HTERT RPE-1 (cell line): ENCODE results near the gene PDLIM1.
"Not testable (repeated sequence)": the region's sequence is repeated elsewhere in the genome, so short reads cannot be mapped to it uniquely, and the experiment has no call there.

ENCODE experiments used
- in situ Hi-C: fragments of 300-500 bp; cut with MboI; formaldehyde crosslinking; loops from 4 replicates; pipeline ENCODE4 v1.14.3; 2020; ENCODE audit warnings: low sequenced_read_pairs

The PDLIM1 gene

DNA sequence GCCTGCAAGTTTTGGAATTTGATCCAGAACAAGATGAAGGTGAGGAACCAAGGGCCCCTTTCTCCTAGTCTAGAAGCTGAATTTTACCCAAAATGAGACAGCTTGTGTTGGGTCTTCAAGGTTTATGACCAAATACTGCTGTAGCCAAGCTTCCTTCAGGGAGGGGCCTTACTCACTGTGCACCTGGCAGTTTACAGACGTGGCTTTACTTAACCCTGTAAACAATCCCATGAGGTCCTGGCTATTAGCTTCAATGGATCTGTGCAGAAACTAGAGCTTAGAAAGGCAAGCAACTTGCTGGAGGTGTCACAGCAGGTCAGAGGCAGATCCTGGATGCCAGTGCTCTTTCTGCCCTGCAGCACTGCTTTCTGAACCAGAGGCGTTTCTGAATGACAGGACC, 46.7 kb downstream of the PDLIM1 start:
- in situ Hi-C loops = no loop called here

DNA sequence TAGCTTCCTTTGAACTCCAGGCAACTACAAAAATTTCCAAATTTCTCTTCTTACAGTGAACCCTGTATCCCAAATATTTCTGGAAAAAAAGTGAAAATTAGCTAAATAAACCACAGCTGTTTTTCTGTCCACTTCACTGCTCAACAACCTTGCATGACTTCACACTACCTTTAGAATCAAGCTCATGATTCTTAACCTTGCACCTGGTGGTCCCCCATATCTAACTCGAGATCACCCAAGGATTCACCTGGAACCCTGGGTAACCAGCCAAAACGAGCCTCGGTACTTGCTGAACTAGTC, 47.5 kb downstream of the PDLIM1 start:
- in situ Hi-C loops = no loop called here

DNA sequence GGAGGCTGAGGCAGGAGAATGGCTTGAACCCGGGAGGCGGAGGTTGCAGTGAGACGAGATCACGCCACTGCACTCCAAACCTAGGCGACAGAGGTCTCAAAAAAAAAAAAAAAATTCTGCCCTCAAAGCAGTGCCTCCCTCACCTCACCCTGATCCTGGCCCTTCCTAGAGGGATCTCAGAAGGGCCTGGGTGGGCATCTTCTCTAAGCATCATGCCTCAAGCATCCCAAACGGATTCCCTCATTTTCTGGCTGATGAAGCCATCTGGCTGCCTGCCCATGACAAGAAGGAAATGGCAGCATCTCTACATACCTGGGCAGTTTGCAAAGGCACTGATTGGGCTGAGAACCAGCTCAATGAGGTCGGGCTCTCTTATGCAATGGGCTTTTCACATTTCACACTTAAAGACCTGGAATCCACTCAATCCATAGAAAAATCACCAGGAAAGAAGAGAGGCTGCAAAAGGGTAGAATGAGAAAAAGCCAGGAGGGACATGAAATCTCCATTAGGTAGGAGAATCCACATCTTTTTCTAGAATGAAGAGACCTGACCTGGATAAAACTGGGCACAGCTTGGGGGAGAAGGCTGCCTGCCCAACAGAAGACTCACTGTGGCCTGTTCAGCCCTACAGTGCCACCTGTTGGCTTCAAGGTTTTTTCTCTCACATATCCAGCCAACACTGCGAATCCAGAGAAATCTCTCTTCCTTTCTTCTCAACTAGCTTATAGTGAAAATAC, 48.1 kb downstream of the PDLIM1 start:
- in situ Hi-C loops = no loop called here

DNA sequence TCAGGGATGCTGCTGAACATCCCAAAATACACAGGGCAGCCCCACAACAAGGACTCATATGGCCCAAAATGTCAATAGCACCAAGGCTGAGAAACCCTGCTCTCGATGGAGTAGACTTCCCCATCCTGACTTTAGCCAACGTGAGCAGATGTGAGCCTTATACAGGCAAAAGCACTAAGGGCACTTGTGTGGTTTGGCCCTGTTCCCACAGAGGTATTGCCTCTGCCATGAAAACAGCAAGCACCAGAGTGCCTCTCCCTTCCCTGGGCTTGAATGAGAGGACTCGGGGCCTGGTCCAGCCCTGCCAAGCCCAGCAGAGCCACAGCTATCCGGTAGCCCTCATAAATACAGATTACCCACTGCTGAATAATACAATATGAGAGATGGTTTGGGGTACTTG, 49.3 kb downstream of the PDLIM1 start:
- in situ Hi-C loops = no loop called here

DNA sequence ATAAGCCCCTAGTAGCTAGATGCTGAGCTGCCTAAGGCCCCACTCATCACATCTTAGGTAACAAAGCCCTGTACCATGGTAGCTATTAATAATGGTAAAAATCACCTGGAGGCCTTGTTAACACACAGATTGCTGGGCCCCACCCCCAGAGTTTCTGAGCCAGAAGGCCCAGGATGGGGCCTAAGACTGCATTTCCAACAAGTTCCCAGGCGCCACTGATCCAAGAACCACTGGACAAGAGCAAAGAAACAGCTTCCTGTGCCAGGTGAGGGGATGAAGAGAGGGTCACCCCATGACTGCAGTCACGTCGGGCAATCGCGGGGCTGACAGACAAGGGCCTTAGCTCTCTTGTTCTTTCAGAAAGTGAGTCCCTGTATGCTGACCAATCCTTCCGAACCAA, 50.0 kb downstream of the PDLIM1 start:
- in situ Hi-C loops = no loop called here

DNA sequence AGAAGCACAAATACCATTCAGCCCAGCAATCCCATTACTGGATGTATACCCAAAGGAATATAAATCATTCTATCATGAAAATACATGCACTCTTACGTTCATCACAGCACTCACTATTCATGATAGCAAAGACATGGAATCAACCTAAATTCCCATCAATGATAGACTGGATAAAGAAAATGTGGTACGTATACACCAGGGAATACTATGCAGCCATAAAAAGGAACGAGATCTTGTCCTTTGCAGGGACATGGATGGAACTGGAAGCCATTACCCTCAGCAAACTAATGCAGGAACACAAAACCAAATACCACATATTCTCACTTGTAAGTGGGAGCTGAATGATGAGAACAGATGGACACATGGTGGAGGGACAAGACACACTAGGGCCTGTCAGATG, 50.7 kb downstream of the PDLIM1 start:
- in situ Hi-C loops = not testable (repeated sequence)

DNA sequence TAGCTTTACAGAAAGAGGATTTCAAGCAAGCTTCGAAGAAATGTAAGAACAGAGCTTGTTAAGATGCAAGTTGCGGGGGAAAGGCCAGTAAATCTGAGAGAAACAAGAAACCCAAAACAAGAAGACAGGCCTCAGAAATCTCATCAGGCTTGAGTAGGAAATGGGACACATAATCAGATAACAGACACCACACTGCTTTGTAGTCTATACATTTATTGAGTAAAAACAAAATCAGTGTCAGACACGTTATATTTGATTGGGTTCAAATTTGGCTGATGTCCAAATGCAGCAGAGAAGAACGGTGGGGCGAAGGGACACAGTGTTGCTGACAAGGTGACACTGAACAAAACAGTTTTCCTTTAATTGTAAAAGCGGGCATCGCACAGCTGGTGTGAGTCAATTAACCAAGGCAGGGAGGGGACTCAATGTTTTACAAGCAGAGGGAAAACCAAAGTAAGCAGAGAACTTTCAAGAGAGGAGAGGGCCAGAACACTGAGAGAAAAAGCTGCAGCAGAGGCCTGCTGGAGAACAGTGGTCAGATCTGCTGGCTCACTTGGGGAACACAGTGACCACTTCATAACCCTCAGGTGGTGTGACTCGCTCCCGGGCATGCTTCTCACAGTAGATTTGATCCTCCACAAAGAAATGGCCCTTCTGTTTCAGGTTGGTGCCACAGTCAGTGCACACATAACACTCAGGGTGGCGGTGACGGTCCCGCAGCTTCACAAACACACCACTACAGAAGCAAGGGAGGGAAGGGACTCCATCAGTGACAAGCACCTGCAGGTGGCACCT, 53.2 kb downstream of the PDLIM1 start:
- in situ Hi-C loops = no loop called here

DNA sequence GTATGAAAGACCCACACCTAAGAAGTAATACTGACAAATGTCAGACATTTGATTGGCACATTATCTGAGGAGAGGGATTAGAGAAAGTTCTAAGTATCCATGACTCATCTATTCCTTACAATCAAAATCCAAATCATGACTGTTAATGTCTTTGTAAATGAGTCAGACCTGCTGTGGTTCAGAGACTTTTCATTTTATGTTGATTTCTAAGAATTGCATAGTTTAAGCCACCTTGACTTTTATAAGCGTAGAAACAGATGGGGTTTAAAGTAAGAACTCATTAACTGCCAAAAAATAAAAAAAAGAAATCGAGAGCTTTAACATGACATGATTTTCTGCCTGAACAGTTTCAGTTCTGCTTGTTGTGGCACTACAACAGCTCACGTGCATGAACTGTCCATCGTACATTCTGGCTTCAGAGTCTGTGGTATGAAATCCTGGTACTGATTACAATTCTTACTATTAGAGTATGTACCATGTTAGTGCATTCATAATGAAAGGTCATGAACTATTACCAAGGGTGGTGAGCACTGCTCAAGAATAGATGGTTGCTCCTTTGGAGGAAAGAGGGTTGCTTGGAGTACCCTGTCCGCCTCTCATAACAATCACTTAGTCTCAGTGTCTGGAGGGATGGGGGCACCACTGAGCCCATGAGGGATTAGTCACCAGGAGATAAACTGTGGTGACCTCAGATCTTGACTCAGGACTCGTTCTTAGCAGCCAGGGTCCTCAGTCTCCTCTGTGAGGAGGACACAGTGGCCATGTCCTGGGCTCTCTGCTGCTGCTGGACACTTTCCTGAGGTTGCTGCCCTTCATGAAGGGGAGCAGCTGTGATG, 54.5 kb downstream of the PDLIM1 start:
- in situ Hi-C loops = no loop called here

DNA sequence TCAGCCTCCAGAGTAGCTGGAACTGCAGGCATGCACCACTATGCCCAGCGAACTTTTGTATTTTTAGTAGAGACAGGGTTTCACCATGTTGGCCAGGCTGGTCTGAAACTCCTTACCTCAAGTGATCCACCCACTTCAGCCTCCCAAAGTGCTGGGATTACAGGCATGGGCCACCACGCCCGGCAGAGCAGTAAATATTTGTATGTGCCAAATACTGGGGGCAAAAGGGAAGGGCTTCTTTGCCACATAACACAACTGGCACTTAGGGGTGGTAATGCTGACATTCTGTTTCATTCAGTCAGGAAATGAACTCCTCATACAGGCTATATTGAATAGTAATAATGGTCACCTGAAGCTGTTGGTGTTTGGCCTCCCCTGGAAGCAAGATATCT, 55.1 kb downstream of the PDLIM1 start:
- in situ Hi-C loops = no loop called here

DNA sequence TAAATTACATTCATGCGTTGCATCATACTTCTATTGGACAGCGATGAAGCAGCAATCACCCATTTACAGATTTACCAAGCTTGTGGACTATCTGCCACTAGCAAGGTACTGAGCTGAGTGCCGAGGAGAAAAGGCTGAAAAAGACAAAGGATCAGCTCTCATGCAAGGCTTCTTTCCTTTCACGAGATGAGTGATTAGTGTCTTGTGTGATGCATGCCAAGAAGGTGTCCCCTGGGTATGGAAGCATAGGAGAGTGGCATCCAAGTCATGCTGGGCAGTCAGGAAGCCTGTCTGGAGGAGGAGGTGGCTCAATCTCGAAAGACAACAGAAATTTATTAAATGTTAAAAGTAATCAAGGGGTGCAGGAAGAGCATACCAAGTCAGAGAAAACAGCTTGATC, 55.9 kb downstream of the PDLIM1 start:
- in situ Hi-C loops = no loop called here

DNA sequence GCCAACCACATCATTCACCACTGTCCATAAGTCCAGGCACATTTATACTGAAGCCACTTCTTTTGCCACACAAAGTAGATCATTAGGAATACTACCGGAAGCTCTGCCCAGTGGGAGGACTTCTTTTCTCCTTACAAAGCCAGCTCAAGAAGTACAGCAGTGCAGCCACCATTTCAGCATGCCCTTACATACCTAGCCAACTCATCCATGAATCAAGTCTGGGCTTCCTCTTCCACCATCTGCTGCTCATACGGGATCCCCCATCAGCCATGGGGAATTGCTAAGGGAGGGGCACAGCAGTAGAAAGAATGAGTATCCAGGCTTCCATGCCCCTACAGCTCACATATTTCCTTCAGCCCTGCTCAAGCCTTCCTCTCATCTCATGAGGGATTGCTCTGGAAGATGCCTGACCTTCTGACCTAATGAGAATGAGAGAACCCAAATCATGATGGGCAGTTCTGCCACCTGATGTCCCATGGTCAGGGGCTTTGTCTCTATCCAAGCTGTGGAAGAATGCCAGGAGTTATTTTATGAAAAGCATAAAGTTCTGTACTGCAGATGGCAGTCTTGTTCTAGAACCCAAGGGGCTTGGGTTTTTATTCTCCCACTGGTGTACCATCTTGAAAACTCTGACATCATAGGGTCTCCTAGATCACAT, 57.3 kb downstream of the PDLIM1 start:
- in situ Hi-C loops = no loop called here

DNA sequence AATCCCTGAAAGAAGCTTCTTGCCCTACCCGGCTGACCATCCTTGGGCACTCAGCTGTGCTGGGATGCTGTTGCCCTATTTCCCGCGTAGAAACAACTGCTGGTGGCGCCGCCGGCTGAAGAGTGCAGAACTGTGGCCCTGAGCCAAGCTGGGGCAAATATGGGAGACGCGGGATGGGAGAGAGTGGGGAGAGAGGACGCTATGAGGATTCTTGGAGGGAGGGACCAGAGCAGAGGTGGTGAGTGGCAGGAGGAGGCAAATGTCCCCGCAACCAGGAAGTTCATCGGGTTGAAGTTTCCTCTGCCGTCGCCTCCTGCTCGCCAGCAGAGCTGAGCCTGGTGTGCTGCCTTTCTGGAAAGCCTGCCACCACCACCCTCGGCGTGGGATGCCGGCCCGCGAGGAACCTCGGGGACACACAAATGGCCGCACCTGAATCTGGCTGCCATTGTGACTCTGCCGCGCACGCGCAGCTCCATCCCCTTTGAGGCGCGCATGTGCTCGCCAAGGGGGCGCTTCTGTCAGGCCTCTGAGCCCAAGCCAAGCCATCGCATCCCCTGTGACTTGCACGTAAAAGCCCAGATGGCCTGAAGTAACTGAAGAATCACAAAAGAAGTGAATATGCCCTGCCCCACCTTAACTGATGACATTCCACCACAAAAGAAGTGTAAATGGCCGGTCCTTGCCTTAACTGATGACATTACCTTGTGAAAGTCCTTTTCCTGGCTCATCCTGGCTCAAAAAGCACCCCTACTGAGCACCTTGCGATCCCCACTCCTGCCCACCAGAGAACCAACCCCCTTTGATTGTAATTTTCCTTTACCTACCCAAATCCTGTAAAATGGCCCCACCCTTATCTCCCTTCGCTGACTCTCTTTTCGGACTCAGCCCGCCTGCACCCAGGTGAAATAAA, 59.9 kb downstream of the PDLIM1 start:
- in situ Hi-C loops = not testable (repeated sequence)

DNA sequence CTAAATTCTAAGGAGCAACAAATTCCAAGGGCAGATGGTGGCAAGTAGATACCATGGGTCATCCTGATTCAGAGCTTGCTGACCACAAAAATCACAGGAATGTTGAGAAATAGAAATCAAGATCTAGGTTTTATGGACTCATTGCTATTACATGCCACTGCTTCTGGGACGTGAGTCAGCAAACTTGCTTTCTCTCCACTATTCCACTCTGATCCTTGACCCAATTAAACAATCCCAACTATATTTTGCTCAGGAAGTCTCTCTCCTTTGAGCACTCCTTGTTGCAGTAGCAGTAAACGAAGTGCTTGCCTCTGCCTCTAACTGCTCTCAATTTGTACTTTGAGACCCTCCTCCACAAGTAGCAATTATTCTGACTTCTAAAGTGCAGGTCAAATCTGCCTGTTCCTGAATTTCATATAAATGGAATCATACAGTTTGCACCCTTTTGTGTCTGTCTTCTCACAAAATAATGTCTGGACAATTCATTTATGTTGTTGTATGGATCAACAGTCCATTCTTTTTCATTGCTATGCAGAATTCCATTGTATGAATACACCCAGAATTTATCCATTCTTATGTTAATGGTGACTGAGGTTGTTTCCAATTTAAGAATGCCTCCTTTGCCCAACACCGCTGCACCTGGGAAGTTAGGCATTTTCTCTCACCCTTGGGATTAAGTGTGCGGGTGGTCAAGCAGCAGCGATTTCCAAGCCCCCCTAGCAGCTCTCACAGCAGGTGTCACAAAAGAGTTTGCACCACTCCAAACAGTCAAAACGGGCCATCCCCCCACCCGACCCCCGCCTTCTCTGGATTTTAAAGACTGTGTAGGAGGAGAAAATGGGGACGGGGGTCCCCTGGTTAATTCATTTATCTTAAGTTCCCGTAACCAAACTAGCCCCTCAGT, 60.8 kb downstream of the PDLIM1 start:
- in situ Hi-C loops = no loop called here

DNA sequence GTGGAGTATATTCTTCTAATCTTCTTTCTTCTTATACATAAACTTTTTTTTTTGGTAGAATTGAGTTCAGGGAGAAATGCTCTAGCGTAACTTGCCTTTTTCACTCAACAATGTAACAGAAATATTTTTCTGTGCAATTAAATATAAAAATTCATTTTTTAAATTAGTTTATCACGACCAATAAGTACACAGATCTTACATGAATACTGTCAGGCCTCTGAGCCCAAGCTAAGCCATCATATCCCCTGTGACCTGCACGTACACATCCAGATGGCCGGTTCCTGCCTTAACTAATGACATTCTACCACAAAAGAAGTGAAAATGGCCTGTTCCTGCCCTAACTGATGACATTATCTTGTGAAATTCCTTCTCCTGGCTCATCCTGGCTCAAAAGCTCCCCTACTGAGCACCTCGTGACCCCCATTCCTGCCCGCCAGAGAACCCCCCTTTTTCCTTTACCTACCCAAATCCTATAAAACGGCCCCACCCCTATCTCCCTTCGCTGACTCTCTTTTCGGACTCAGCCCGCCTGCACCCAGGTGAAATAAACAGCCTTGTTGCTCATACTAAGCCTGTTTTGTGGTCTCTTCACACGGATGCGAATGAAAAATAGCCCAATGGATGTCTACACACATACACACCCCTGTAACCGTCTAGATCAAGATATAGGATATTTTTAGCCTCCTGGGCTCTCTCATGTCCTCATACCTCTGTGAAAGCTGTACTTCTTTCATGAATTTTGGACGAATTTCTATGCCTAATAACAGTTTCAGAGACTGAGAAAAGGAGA, 61.7 kb downstream of the PDLIM1 start:
- in situ Hi-C loops = not testable (repeated sequence)

DNA sequence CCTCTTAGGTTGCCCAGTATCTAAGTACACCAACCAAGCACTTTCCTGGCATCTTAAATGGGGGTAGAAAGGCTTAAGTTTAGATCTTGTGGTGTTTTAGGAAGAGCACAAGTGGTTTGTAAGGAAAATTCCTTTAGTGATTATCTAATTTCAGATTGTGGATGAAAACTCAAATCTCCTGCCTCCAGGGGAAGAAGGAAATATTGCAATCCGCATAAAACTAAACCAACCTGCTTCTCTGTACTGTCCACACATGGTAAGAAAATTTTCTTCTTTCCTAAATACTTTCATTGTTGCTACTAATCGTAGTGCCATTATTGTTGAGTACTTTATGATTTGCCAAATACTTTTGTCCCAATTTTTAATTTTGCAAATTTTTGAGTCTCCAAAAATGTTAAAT, 65.7 kb downstream of the PDLIM1 start:
- in situ Hi-C loops = no loop called here

DNA sequence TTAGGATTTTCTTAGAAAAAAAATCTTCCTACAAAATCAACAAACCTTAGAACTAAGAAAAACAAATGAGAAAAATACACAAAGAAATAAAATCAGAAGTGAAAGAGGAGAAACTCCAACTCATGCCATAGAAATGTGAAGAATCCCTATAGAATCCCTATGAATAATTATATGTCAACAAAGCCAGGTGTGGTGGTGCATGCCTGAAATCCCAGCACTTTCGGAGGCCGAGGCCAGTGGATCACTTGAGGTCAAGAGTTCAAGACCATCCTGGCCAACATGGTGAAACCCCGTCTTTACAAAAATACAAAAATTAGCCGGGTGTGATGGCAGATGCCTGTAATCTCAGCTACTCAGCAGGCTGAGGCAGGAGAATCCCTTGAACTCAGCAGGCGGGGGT, 69.7 kb downstream of the PDLIM1 start:
- in situ Hi-C loops = no loop called here

DNA sequence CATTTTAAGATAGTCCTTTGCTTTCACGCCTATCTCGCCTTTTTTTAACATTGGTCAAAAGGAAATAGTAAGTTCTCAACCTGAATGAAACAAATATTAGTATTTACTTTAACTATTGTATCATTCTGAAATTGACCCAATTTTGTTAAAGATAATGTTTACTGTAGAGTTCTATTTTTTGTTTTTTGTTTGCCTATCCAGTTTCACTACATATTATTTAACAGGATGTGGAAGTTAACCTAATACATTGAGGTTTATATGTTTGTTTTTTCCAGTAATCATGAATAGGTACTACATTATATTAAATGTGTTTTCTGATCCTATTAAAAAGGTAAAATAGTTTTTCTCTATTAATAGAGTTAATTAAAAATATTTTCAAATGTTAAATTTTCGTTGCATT, 70.3 kb downstream of the PDLIM1 start:
- in situ Hi-C loops = no loop called here

DNA sequence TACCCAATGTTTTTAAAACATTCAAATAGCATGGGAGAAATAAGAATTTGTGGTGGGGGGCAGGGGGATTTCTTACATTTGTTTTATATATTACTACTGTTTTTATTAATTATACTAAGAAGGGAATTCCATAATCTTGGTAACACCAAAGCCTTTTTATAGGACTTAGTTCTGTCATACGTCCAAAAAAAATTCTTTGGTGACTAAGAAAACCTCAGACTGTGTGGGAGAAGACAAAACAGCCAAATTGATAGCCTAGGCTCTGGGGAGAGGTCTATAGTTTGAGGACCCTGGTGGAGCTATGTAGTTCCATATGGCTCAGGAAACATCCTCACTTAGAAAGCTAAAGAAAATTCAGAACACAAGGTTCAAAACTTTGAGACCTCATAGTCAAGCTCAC, 73.3 kb downstream of the PDLIM1 start:
- in situ Hi-C loops = no loop called here
